Spleen (tissue), 11 donors: ENCODE measurements around the gene ABCA8. TPM values are rescaled to one million over a fixed set of nuclear protein-coding genes. Genes with fewer than 3 reads are reported as not detected.

Source experiments
- DNase-seq: peaks from one replicate; pipeline ENCODE4 v3.0.0-alpha.2; 2020
- H3K27ac ChIP-seq, 8 donors: fragments of 200-600 bp; sonication (generic) in 7 of 8; 1 replicate in 4 of 8; 2 replicates in 4 of 8; pipeline versions ENCODE4 v1.5.0 to v1.8.0; 2016 to 2021; ENCODE audit warnings: inconsistent platforms in 4 of 8, mild to moderate bottlenecking in 4 of 8, moderate library complexity in 1 of 8
- H3K27me3 ChIP-seq, 7 donors: fragments of 200-600 bp; sonication (generic) in 6 of 7; replicated peaks in 1 of 7; 1 replicate in 4 of 7; 2 replicates in 3 of 7; pipeline versions ENCODE4 v1.5.0 to v1.8.0; 2016 to 2021; ENCODE audit warnings: inconsistent platforms in 3 of 7, mild to moderate bottlenecking in 1 of 7
- H3K36me3 ChIP-seq, 6 donors: fragments of 200-600 bp; sonication (generic) in 5 of 6; 1 replicate in 4 of 6; 2 replicates in 2 of 6; pipeline versions ENCODE4 v1.5.0 to v1.8.0; 2016 to 2021; ENCODE audit warnings: inconsistent platforms in 2 of 6
- H3K4me1 ChIP-seq, 6 donors: fragments of 200-600 bp; sonication (generic) in 5 of 6; 1 replicate in 3 of 6; 2 replicates in 3 of 6; pipeline versions ENCODE4 v1.5.0 to v1.8.0; 2016 to 2021; ENCODE audit warnings: inconsistent platforms in 3 of 6
- H3K4me3 ChIP-seq, 8 donors: fragments of 200-600 bp; sonication (generic) in 7 of 8; 1 replicate in 4 of 8; 2 replicates in 4 of 8; pipeline versions ENCODE4 v1.5.0 to v1.8.0; 2016 to 2021; ENCODE audit warnings: inconsistent platforms in 4 of 8, mild to moderate bottlenecking in 4 of 8, moderate library complexity in 2 of 8
- H3K9me3 ChIP-seq, 8 donors: fragments of 200-600 bp; sonication (generic) in 7 of 8; 1 replicate in 4 of 8; 2 replicates in 4 of 8; pipeline versions ENCODE4 v1.5.0 to v1.8.0; 2016 to 2021; ENCODE audit warnings: inconsistent platforms in 4 of 8
- CTCF ChIP-seq, 11 experiments: fragments of 200-600 bp in 7 of 11; fragments of 450-650 bp in 4 of 11; sonication (generic) in 4 of 11; IDR thresholded peaks in 8 of 11; conservative IDR thresholded peaks in 3 of 11; 1 replicate in 7 of 11; 2 replicates in 4 of 11; pipeline versions ENCODE4 v1.4.0 to v1.8.0; 2016 to 2021; ENCODE audit warnings: antibody characterized with exemption in 11 of 11, inconsistent platforms in 4 of 11, mild to moderate bottlenecking in 1 of 11
- POLR2A ChIP-seq, 3 donors: fragments of 450-650 bp; IDR thresholded peaks; one replicate each; pipeline ENCODE4 v1.5.1; 2017; ENCODE audit warnings: antibody characterized with exemption in 3 of 3, mild to moderate bottlenecking in 1 of 3
- POLR2AphosphoS5 ChIP-seq, 3 donors: sonication (generic); formaldehyde crosslinking; IDR thresholded peaks; one replicate each; pipeline ENCODE4 v1.5.1; 2017; ENCODE audit warnings: antibody characterized with exemption in 3 of 3
- WGBS, 5 donors: extraction: QIAGEN DNeasy Blood & Tissue Kit in 3 of 5; methylation state at CpG; one replicate each; pipeline versions ENCODE4 v1.1.5 to v1.1.7; 2013 to 2018; 5-methylcytosine and 5-hydroxymethylcytosine counted together
- intact Hi-C: fragments of 100-400 bp; cut with DNase I; formaldehyde crosslinking; loops from one replicate; pipeline ENCODE4 v1.15.0; 2023; ENCODE audit warnings: low total_unique reads
- polyA plus RNA-seq, 3 donors: library from polyadenylated mRNA; stranded (reverse); fragments of 200-250 nt; gene quantifications; one replicate each; pipeline ENCODE4 v1.2.1, GENCODE V29; 2013
- total RNA-seq, 7 donors: library from RNA; depleted of rRNA in 3 of 7; stranded (reverse); fragments of >200 nt in 3 of 7; fragmentation: NEBNext Ultra II Directional in 4 of 7; extraction: Animal tissue kit (Norgen Biotek cat#: 25700) in 4 of 7; gene quantifications; one replicate each; pipeline versions ENCODE4 v1.1.0 to v1.2.1, GENCODE V29; 2016 to 2021
- donor health status: healthy with polysubstance abuse.
- donor health status: DM: no; HTN: no; CAD: no; lungs with moderate emphysema.
- donor health status: DM: no; HTN: no; CAD: no.
- donor health status: Bipolar disorder and iron deficiency.
- donor health status: healthy.
- donor health status: DM: no; HTN: no; CAD: no.
- donor health status: DM: yes; HTN: yes; CAD: no.

The ABCA8 gene
- total and polyA plus RNA-seq, 10 donors: 1.1 to 89.4 (median 46.2) TPM

GRCh38 chr17:68870161-68870826 lies 84.9 kb downstream of the ABCA8 start:
- no peak overlapping the region for H3K27ac ChIP-seq
- WGBS, 5 donors: 67 to 87% (median 75%) methylated on average over 3 of the region's 3 CpGs

GRCh38 chr17:68868708-68869107 lies 86.5 kb downstream of the ABCA8 start:
- 31 to 47% (median 39%) methylated on average over 3 of the region's 3 CpGs for WGBS, 5 donors
- intact Hi-C loops: no loop called here
- Histone ChIP-seq H3K36me3 (peaks cover 0 to 7% (median 0%) of the 10 kb centered on the region in 6 donors), H3K4me1 (no peaks in the 10 kb centered on the region), H3K27ac (no peak overlapping the region), H3K27me3 (no peaks in the 10 kb centered on the region), H3K9me3 (peaks cover 0 to 3% (median 0%) of the 10 kb centered on the region in 8 donors), H3K4me3 (no peak overlapping the region)
- no peak for TF ChIP-seq POLR2AphosphoS5 (IDR thresholded peaks at IDR 0.05)
- no peak for TF ChIP-seq CTCF (IDR thresholded peaks at IDR 0.05 in 8 of 11, conservative IDR thresholded peaks at IDR 0.05 in 3 of 11)
- TF ChIP-seq POLR2A (IDR thresholded peaks at IDR 0.05): no peak
- DNase-seq: no peak

More at GRCh38 chr17:68870161-68870826, 84.9 kb downstream of the ABCA8 start:
- Histone ChIP-seq H3K27me3 (no peaks in the 10 kb centered on the region), H3K4me3 (no peak overlapping the region), H3K9me3 (peaks cover 0 to 6% (median 0%) of the 10 kb centered on the region in 8 donors), H3K36me3 (peaks cover 0 to 7% (median 0%) of the 10 kb centered on the region in 6 donors), H3K4me1 (no peaks in the 10 kb centered on the region)
- TF ChIP-seq CTCF (IDR thresholded peaks at IDR 0.05 in 8 of 11, conservative IDR thresholded peaks at IDR 0.05 in 3 of 11) (no peak), POLR2A (IDR thresholded peaks at IDR 0.05) (no peak), POLR2AphosphoS5 (IDR thresholded peaks at IDR 0.05) (no peak)
- no peak for DNase-seq
- intact Hi-C loops: no loop called here

- H3K27ac ChIP-seq: no peak overlapping the region
- intact Hi-C loops: no loop called here
- H3K27me3 ChIP-seq: no peaks in the 10 kb centered on the region
- no peak overlapping the region for H3K4me3 ChIP-seq
- H3K9me3 ChIP-seq: peaks cover 0 to 4% (median 0%) of the 10 kb centered on the region in 8 donors
- WGBS, 5 donors: 38 to 43% (median 41%) methylated on average over 7 of the region's 7 CpGs
- no peaks in the 10 kb centered on the region for H3K4me1 ChIP-seq
- no peak for DNase-seq
- TF ChIP-seq CTCF (IDR thresholded peaks at IDR 0.05 in 8 of 11, conservative IDR thresholded peaks at IDR 0.05 in 3 of 11) (no peak), POLR2AphosphoS5 (IDR thresholded peaks at IDR 0.05) (no peak)
- H3K36me3 ChIP-seq: peaks cover 0 to 2% (median 0%) of the 10 kb centered on the region in 6 donors
These were observed 87.3 kb downstream of the ABCA8 start for GRCh38 chr17:68867759-68868516.

GRCh38 chr17:68865584-68865983 lies 89.6 kb downstream of the ABCA8 start:
- Histone ChIP-seq H3K4me1 (peaks cover 0 to 11% (median 3%) of the 10 kb centered on the region in 6 donors), H3K9me3 (peaks cover 0 to 4% (median 0%) of the 10 kb centered on the region in 8 donors), H3K36me3 (no peaks in the 10 kb centered on the region), H3K27ac (no peak overlapping the region), H3K4me3 (no peak overlapping the region), H3K27me3 (no peaks in the 10 kb centered on the region)
- 79 to 95% (median 87%) methylated on average over 2 of the region's 2 CpGs for WGBS, 5 donors
- TF ChIP-seq CTCF (IDR thresholded peaks at IDR 0.05 in 8 of 11, conservative IDR thresholded peaks at IDR 0.05 in 3 of 11): no peak
- TF ChIP-seq POLR2A (IDR thresholded peaks at IDR 0.05): no peak
- no peak for TF ChIP-seq POLR2AphosphoS5 (IDR thresholded peaks at IDR 0.05)
- intact Hi-C loops: no loop called here
- DNase-seq: no peak
